CD4-positive, alpha-beta T cell treated with Interleukin-6 for 4 hours (primary cell): ENCODE results near the gene BMPR1B.
"Not testable (repeated sequence)": the region's sequence is repeated elsewhere in the genome, so short reads cannot be mapped to it uniquely, and the experiment has no call there.

Experiments used
- DNase-seq: peaks from one replicate; pipeline ENCODE4 v3.0.0-alpha.2; 2020; ENCODE audit warnings: mixed read lengths

Gene BMPR1B

GRCh38 chr4:94763500-94763899, 5.7 kb downstream of the BMPR1B start:
- DNase-seq = no peak

- DNase-seq = no peak
Measured at GRCh38 chr4:94764069-94764468, 6.3 kb downstream of the BMPR1B start.

GRCh38 chr4:94765174-94765573, 7.4 kb downstream of the BMPR1B start:
- DNase-seq = no peak

- DNase-seq = no peak
Measured at GRCh38 chr4:94765648-94766047, 7.9 kb downstream of the BMPR1B start.

GRCh38 chr4:94766856-94767255, 9.1 kb downstream of the BMPR1B start:
- DNase-seq = no peak

GRCh38 chr4:94767446-94767845, 9.7 kb downstream of the BMPR1B start:
- no peak for DNase-seq

GRCh38 chr4:94782707-94783106, 25.0 kb downstream of the BMPR1B start:
- no peak for DNase-seq

GRCh38 chr4:94791701-94792100, 33.9 kb downstream of the BMPR1B start:
- DNase-seq = no peak

- DNase-seq = no peak
Measured at GRCh38 chr4:94798808-94799207, 41.1 kb downstream of the BMPR1B start.

GRCh38 chr4:94801016-94801415, 43.3 kb downstream of the BMPR1B start:
- no peak for DNase-seq

GRCh38 chr4:94802091-94802490, 44.3 kb downstream of the BMPR1B start:
- DNase-seq = no peak

- no peak for DNase-seq
Measured at GRCh38 chr4:94803181-94803580, 45.4 kb downstream of the BMPR1B start.

GRCh38 chr4:94804650-94805049, 46.9 kb downstream of the BMPR1B start:
- no peak for DNase-seq

GRCh38 chr4:94806376-94806775, 48.6 kb downstream of the BMPR1B start:
- no peak for DNase-seq

- no peak for DNase-seq
Measured at GRCh38 chr4:94811643-94812042, 53.9 kb downstream of the BMPR1B start.

GRCh38 chr4:94813221-94813620, 55.5 kb downstream of the BMPR1B start:
- DNase-seq = no peak

- DNase-seq = no peak
Measured at GRCh38 chr4:94814237-94814636, 56.5 kb downstream of the BMPR1B start.

GRCh38 chr4:94819371-94820168, 61.8 kb downstream of the BMPR1B start:
- DNase-seq = no peak

- DNase-seq = no peak
Measured at GRCh38 chr4:94826206-94826605, 68.5 kb downstream of the BMPR1B start.

- DNase-seq = no peak
Measured at GRCh38 chr4:94827481-94828110, 69.8 kb downstream of the BMPR1B start.

- DNase-seq = no peak
Measured at GRCh38 chr4:94828882-94829281, 71.1 kb downstream of the BMPR1B start.

- DNase-seq = no peak
Measured at GRCh38 chr4:94831607-94832006, 73.9 kb downstream of the BMPR1B start.

GRCh38 chr4:94832329-94832728, 74.6 kb downstream of the BMPR1B start:
- DNase-seq = not testable (repeated sequence)

- no peak for DNase-seq
Measured at GRCh38 chr4:94833394-94833793, 75.6 kb downstream of the BMPR1B start.

GRCh38 chr4:94834501-94834900, 76.7 kb downstream of the BMPR1B start:
- no peak for DNase-seq
